Left colon (tissue), 2 donors: Measurements from ENCODE around the gene ST8SIA1. TPM values are rescaled to one million over a fixed set of nuclear protein-coding genes. Genes with fewer than 3 reads are reported as not detected.

ENCODE experiments used
- total RNA-seq, 2 donors: library from RNA; stranded (reverse); fragmentation: NEBNext Ultra II Directional; extraction: Animal tissue kit (Norgen Biotek cat#: 25700); gene quantifications; one replicate each; pipeline ENCODE4 v1.2.1, GENCODE V29; 2021
- donor health status: DM: no; HTN: no; CAD: no.
- donor health status: DM: yes; HTN: yes; CAD: no.

ST8SIA1 gene
- total RNA-seq, 2 donors from 2014 or later = 1.0 to 4.9 TPM

Other genes starting within 250 kb of the ST8SIA1 start
- gene C2CD5, start 209.8 kb upstream of the ST8SIA1 start, total RNA-seq = 10 to 100 TPM; 53.6 to 56.9 TPM